Fibroblast of mammary gland (primary cell): ENCODE results near the gene MLF2.

ENCODE experiments used
- DNase-seq: peaks from one replicate; pipeline ENCODE4 v3.0.0-alpha.2; 2010; ENCODE audit warnings: low read depth
- H3K4me3 ChIP-seq: 2 replicates; pipeline ENCODE4 v1.5.1; 2011; ENCODE audit warnings: low read depth, mild to moderate bottlenecking, low read length, moderate library complexity; ENCODE audit not compliant: control insufficient read depth
- TF ChIP-seq, protein P1 (sequence below): conservative IDR thresholded peaks from 2 replicates; pipeline ENCODE4 v1.5.1; 2011; ENCODE audit warnings: low read depth, low read length, inconsistent platforms; ENCODE audit not compliant: control insufficient read depth, insufficient read depth

Gene MLF2

DNA sequence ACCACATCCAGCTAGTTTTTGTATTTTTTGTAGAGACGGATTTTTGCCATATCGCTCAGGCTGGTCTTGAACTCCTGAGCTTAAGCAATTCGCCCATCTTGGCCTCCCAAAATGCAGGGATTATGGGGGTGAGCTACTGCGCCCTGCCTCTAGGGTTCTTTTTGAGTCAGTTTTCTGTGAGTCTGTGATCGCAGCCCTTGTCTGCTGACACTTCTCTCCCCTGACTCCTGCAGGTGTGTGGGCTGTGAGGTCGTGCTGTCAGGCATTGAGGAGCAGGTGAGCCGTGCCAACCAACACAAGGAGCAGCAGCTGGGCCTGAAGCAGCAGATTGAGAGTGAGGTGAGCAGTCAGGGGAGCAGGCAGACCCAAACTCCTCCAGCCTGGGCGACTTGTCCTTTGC lies 22.8 kb downstream of the MLF2 start:
- H3K4me3 ChIP-seq, result no peak overlapping the region
- no peak for DNase-seq
- TF ChIP-seq, protein P1, sequence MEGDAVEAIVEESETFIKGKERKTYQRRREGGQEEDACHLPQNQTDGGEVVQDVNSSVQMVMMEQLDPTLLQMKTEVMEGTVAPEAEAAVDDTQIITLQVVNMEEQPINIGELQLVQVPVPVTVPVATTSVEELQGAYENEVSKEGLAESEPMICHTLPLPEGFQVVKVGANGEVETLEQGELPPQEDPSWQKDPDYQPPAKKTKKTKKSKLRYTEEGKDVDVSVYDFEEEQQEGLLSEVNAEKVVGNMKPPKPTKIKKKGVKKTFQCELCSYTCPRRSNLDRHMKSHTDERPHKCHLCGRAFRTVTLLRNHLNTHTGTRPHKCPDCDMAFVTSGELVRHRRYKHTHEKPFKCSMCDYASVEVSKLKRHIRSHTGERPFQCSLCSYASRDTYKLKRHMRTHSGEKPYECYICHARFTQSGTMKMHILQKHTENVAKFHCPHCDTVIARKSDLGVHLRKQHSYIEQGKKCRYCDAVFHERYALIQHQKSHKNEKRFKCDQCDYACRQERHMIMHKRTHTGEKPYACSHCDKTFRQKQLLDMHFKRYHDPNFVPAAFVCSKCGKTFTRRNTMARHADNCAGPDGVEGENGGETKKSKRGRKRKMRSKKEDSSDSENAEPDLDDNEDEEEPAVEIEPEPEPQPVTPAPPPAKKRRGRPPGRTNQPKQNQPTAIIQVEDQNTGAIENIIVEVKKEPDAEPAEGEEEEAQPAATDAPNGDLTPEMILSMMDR, result no peak

DNA sequence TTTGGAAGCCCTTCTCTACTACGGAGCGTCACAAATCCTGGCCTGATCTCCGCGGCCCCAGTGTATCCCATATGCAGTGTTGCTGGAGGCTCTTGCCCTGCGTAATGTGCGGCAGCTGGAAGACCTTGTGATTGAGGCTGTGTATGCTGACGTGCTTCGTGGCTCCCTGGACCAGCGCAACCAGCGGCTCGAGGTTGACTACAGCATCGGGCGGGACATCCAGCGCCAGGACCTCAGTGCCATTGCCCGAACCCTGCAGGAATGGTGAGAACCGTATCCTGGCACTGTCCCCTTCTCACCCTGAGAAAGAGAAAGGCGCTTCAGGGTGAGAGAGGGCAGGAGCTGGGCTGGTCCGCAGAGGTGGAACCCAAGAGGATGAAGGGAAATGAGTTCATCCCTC lies 23.8 kb downstream of the MLF2 start:
- DNase-seq, result no peak
- no peak overlapping the region for H3K4me3 ChIP-seq
- TF ChIP-seq, protein P1, result no peak

DNA sequence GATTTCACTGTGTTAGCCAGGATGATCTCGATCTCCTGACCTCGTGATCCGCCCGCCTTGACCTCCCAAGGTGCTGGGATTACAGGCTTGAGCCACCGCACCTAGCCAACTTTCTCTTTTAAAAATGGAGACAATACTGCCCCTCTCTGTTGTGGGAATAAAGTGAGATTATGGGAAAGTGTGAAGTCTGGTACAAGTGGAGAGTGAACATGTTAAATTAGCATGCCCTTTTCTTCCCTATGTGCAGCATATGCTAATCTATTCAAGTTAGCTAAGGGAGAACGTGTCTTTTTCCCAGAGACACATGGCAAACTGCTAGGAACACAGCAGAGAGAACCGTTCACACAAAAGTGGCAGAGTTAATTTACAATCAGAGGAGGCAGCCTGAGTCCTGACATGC lies 27.6 kb downstream of the MLF2 start:
- DNase-seq, result no peak
- TF ChIP-seq, protein P1, result no peak
- H3K4me3 ChIP-seq, result no peak overlapping the region

DNA sequence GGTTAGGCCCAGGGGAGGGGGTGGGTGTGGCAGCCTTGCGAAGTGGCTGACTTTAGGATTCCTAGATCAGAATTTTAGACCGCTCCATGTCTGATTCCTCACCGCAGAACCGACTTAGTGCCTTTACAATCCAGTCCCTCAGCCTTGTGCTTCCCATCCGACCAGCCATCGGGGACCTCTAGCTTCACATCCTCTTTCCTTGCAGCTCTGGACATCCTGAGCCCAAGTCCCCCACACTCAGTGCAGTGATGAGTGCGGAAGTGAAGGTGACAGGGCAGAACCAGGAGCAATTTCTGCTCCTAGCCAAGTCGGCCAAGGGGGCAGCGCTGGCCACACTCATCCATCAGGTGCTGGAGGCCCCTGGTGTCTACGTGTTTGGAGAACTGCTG lies 28.5 kb downstream of the MLF2 start:
- TF ChIP-seq, protein P1, result no peak
- peak overlapping the region; percentile 78 for H3K4me3 ChIP-seq
- DNase-seq, result peak; percentile 26

DNA sequence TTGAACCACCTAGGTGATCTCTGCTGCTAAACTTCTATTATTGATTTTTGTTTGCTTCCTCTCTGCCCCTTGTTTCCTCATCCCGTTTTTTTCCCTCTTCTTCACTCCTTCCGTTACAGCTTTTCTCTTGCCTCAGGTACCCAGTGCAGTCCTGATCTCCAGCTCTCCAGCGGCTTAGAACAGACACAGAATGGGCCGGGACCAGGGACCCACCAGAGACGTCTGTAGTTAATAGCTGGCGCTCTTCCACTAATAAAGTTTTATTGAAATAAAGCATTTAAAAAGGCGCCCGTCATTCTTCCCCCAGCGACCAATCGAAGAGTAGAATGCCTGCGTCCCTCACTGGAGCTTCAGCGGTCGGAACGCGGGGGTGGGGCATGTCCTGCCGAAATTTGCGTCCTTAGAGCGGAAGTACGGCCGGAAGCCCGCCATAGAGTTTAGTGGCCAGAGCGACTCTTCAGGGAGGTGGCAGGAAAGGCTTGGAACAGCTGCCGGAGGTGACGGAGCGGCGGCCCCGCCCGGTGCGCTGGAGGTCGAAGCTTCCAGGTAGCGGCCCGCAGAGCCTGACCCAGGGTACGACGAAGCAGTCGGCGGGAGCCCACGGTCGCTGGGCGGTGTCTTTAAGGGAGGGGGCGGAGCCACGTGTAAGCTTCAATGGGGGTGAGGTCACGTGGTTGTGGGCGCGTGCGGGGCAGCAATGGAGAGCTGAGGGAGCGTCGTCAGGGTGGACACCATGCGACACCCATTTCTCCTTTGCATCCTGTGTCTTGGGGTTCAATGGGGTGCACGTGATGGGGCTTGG lies 29.1 kb downstream of the MLF2 start, which contains the start of gene COPS7A:
COPS7A (plus strand) TSS at position 440 of the 802 bp plus-strand sequence. CDS start 611 bp downstream, outside the sequence.
- TF ChIP-seq, protein P1, result no peak
- H3K4me3 ChIP-seq, result peak within 1 kb of the TSS; percentile 78
- DNase-seq, result peak; percentile 98

DNA sequence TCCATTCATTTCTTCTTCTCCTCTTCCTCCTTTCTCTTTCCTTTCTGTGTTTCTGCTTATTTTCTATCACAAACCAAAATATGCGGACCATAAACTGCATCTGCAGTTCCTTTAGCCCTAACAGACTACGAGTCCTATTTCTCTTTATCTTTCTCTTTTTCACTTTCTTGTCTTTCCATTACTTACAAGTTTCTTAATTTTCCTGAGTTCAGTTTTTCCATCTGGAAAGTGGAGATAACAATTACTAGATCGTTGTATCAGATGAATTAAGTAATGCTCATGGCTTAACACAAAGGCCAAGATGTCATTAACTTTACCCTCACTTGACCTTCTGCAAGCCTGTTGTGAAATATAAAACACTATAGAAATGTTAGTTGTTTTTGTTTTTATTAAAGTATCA lies 30.1 kb downstream of the MLF2 start:
- DNase-seq, result no peak
- TF ChIP-seq, protein P1, result no peak
- H3K4me3 ChIP-seq, result no peak overlapping the region
